Measurements from ENCODE around the gene KRR1.
"Not testable (repeated sequence)": the region's sequence is repeated elsewhere in the genome, so short reads cannot be mapped to it uniquely, and the experiment has no call there.

KRR1 gene

DNA sequence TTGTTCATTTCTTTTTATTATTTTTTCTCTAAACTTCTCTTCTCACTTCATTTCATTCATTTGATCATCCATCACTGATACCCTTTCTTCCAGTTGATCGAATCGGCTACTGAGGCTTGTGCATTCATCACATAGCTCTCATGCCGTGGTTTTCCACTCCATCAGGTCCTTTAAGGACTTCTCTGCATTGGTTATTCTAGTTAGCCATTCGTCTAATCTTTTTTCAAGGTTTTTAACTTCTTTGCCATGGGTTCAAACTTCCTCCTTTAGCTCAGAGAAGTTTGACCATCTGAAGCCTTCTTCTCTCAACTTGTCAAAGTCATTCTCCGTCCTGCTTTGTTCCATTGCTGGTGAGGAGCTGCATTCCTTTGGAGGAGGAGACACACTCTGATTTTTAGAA, 10.7 kb upstream of the KRR1 start:
- DNase-seq: not testable (repeated sequence)

- not testable (repeated sequence) for DNase-seq
Observed at GRCh38 chr12:75521224-75521623, 9.8 kb upstream of the KRR1 start.

GRCh38 chr12:75509621-75510020, 1.8 kb downstream of the KRR1 start:
- DNase-seq: no peak

DNA sequence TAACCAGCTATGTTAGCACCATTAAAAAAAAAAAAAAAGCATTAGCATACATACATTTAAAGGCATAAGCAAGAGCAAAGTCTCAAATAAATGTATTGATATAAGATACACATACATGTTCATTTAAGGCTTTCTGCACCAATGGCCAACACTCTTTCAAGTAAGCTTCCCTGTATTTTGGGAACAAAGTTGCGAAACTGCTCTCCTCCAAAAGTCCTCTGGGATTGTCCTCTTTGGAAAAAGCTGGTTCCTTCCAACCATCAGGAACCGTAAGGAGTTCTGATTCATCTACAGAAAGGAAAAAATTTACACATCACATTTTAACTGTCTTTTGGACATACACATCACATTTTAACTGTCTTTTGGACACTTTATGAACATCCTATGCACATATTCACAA, 3.2 kb downstream of the KRR1 start:
- no peak for DNase-seq

GRCh38 chr12:75507086-75507485, 4.3 kb downstream of the KRR1 start:
- DNase-seq: no peak

GRCh38 chr12:75505706-75506312, 5.6 kb downstream of the KRR1 start:
- DNase-seq: peak in 1 of 2 donors; percentile 33

GRCh38 chr12:75503866-75504265, 7.5 kb downstream of the KRR1 start:
- no peak for DNase-seq

DNA sequence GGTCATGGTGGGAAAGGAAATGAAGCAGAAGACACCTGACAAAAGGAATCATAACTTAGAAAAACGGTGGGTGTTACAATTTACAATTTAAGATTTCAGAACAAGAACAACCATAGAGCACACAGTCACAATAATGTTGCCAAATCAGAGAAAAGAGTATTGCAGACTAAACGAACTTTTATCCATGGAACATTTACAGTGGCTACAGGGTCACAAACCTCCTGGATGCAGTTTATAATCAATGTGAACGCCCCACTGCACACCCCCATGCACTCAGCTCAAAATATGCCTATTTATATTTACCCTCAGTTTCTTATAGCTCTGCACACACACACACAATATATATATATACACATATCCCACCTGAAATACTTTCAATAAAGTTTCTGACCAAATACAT, 8.0 kb downstream of the KRR1 start:
- no peak for DNase-seq

DNA sequence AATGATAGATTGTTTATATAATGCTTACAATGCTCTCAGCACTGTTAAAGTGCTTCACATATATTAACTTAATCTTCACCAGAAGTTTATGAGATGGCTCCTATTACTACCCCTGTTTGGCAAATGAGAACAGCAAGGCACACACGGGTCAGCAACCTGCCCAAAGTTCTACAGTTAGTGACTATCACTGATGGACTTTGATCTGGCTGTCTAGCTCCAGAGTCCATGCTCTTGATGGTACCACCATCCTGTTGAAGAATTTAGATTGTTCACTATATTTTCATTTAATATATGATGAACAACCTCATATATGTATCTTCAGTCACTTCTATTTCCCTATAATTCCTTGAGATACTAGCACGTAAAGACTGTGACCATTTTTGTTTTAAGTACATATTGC, 20.2 kb downstream of the KRR1 start:
- DNase-seq: no peak

DNA sequence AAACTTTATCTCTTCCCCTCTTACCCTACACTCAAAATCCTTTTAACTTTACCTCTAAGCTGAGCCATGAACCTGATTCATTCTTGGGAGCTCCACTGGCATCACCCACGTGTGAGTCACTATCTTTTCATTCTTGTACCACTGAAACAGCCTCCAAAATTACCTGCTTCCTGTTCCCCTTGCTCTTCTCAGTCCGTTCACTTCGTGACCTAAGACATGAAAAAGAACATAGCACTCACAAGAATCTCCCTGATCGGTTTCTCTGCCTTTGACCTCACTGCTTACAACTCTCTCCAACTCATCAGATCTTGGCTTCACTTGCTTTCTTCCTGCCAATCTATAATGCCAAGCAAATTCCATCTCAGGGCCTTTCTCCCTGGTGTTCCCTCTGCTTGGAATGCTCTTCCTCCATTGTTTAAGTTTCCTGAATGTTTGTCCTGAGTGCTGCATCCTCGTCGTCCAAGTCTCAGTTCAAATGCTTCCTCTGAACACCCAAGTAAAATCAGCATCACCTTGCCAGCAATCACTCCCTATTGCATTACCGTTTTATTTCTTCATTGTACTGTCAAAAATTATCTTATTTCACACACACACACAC, 21.7 kb downstream of the KRR1 start:
- no peak for DNase-seq

- no peak for DNase-seq
Observed at GRCh38 chr12:75489187-75489586, 22.2 kb downstream of the KRR1 start.

DNA sequence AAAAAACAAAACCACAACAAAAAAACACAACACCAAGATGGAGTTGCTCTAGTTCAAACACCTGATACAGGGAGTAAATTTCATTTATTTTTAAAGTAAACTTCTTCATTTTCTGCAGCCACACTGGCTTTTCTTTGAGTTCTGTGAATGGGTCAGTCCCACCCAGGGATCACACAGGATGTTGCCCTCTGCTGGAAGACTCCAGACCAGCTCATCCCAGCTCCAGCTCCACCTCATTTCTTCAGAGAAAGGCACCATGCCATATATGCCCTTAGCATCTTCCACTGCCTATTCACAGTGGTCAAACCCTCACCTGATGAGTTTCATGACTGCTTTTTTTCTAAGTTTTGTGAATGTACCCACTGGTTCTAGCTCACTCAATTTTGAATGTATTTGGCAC, 22.9 kb downstream of the KRR1 start:
- DNase-seq: no peak

DNA sequence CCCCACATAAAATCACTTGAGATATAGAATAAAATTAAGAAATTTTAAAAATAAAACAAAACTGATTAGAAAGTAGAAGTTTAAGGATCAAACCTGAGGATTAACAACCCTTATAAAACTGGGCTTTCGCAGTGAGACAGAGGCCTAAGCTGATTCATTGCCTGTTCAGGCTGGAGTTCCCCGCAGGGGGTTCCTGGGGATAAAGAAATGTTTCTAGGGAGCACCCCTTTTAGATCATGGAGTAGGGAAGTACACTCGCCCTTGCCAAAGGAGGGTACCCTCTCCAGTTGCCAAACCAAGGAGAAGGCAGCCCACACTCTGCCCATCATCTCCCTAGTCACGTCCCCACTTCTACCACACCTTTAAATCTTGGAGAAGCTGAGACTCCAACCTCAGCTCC, 24.1 kb downstream of the KRR1 start:
- DNase-seq: no peak

- DNase-seq: not testable (repeated sequence)
Observed at GRCh38 chr12:75484450-75484849, 27.0 kb downstream of the KRR1 start.

GRCh38 chr12:75483431-75483830, 28.0 kb downstream of the KRR1 start:
- no peak for DNase-seq

DNA sequence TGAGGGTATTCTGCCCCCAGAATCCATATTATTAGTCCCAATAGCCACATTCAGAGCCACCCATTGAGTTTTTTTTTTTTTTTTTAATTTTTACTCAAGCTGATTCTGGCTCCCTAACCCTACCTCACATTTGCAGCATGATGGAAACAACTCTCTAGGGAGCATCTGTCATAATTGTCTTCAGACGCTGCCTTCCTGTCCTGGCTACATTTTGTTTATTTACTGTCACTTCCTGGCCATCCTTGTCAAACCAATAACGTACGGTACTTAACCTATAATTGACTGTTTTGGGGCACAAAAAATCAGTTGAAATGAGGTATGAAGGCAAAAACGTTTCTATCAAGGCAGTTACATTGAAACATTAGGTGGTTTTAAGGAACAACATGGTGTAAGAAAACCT, 28.8 kb downstream of the KRR1 start:
- DNase-seq: no peak

GRCh38 chr12:75481774-75482173, 29.6 kb downstream of the KRR1 start:
- no peak for DNase-seq

DNA sequence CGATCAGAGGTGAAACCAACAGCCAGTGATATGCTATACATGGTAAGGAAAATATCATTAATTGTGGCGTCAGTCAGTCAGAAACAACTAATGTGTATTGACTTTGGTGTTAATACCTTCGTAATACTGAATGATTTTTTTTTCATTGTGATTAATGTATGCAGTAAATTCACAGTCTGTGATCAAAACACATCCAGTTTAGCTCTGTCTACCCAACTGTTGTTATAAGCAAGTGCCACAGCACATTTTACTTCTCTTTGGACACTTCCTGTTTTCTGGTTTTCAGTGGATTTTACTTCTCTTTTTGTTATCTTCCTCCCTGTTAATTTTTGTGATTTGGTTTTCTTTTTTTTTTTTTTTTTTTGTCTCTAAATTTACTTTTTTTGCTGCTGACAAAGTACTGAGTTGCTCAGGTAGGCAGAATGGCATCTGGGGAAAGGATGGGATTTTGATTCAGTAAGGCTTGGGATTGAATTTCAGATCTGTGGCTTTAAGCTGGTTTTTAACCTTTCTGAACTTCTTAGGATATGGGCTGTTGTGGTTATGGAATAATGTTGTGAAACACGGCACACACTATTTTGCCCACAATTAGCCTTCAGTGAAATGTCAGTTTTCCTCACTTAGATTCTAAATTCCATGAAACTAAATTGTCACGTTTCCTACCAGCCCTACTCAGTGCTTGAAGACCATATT, 30.2 kb downstream of the KRR1 start:
- DNase-seq: peak in 1 of 2 donors; percentile 20

- peak; percentile 25 to 60 for DNase-seq
Observed at GRCh38 chr12:75480469-75480949, 30.9 kb downstream of the KRR1 start, which contains the start of gene GLIPR1. Gene GLIPR1 (plus strand): TSS chr12:75480755. CDS start chr12:75480881, 126 bp downstream.

GRCh38 chr12:75479963-75480461, 31.4 kb downstream of the KRR1 start:
- DNase-seq: no peak

- peak in 1 of 2 donors; percentile 14 for DNase-seq
Observed at GRCh38 chr12:75478116-75478794, 33.2 kb downstream of the KRR1 start.

DNA sequence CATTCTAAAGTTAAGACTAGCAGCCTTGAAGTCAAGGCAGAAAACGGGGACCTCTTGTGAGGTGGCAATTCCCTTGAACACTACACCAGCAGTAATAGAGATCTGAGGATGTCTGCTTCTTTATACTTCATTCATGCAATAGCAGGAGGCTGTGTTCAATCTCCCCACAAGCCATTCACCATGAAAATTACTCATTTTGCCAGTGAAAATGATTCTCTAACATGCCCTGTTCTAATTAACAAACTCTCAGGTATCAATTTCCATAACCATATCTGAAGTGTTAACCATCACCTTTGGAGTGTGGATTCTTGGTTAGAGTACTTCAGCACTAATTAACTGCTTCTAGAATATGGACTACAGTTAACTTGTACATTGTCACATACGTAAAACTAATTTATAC, 34.3 kb downstream of the KRR1 start:
- no peak for DNase-seq

DNA sequence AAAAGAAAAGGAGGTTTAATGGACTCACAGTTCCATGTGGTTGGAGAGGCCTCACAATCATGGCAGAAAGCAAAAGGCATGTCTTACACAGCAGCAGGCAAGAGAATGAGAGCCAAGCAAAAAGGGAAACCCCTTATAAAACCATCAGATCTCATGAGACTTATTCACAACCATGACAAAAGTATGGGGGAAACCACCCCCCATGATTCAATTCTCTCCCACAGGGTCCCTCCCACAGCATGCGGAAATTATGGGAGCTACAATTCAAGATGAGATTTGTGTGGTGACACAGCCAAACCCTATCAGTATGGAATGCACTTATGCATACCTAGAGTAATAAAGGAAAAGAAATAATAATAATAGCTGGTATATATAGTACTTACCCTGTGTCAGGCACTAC, 35.3 kb downstream of the KRR1 start:
- DNase-seq: no peak
